GM23338 (cell line): ENCODE data around the gene MTREX. TPM values are rescaled to one million over a fixed set of nuclear protein-coding genes. Genes with fewer than 3 reads are reported as not detected.

ENCODE experiments used
- ATAC-seq: fragments of 200-7000 bp; cut with Tn5 transposase; 3 replicates; pipeline ENCODE4 v1.9.1; 2020
- DNase-seq: peaks from one replicate; pipeline ENCODE4 v3.0.0-alpha.2; 2015; ENCODE audit warnings: low spot score
- H2AFZ ChIP-seq: fragments of 200-600 bp; sonication (generic); 2 replicates; pipeline ENCODE4 v1.8.0; 2016; ENCODE audit warnings: antibody characterized with exemption, mild to moderate bottlenecking, moderate library complexity
- H3F3A ChIP-seq: fragments of 200-600 bp; sonication (generic); replicated peaks from 2 replicates; pipeline ENCODE4 v1.8.0; 2017; ENCODE audit warnings: antibody characterized with exemption, mixed run types, low read depth
- H3K27ac ChIP-seq: fragments of 200-600 bp; sonication (generic); 2 replicates; pipeline ENCODE4 v1.6.1; 2016; ENCODE audit warnings: low read depth
- H3K27me3 ChIP-seq: fragments of 200-600 bp; sonication (generic); 2 replicates; pipeline ENCODE4 v1.8.0; 2016; ENCODE audit warnings: mild to moderate bottlenecking, mixed run types, moderate library complexity; ENCODE audit not compliant: insufficient read depth
- H3K36me3 ChIP-seq: fragments of 200-600 bp; sonication (generic); 2 replicates; pipeline ENCODE4 v1.8.0; 2016; ENCODE audit warnings: mild to moderate bottlenecking; ENCODE audit not compliant: insufficient read depth
- H3K4me1 ChIP-seq: fragments of 200-600 bp; sonication (generic); 2 replicates; pipeline ENCODE4 v1.8.0; 2016; ENCODE audit warnings: mild to moderate bottlenecking, moderate library complexity; ENCODE audit not compliant: insufficient read depth
- H3K4me2 ChIP-seq: fragments of 200-600 bp; sonication (generic); 2 replicates; pipeline ENCODE4 v1.7.1; 2017; ENCODE audit warnings: mixed run types
- H3K4me3 ChIP-seq: fragments of 200-600 bp; sonication (generic); 2 replicates; pipeline ENCODE4 v1.6.1; 2016; ENCODE audit warnings: mixed run types
- H3K79me2 ChIP-seq: fragments of 200-600 bp; sonication (generic); replicated peaks from 2 replicates; pipeline ENCODE4 v1.8.0; 2017; ENCODE audit warnings: mild to moderate bottlenecking; ENCODE audit not compliant: insufficient read depth
- H3K9me2 ChIP-seq: fragments of 200-600 bp; sonication (generic); 2 replicates; pipeline ENCODE4 v1.8.0; 2017; ENCODE audit not compliant: insufficient read depth
- H4K20me1 ChIP-seq: fragments of 200-600 bp; sonication (generic); replicated peaks from 2 replicates; pipeline ENCODE4 v1.8.0; 2017; ENCODE audit warnings: mild to moderate bottlenecking; ENCODE audit not compliant: insufficient read depth
- H3K27ac Mint-ChIP-seq: 2 replicates; pipeline ENCODE4 v1.8.0; 2020; ENCODE audit warnings: inconsistent platforms, mild to moderate bottlenecking, moderate library complexity, mixed read lengths
- H3K27me3 Mint-ChIP-seq: 3 replicates; pipeline ENCODE4 v1.8.0; 2022; ENCODE audit warnings: low read depth, mild to moderate bottlenecking, moderate library complexity, mixed read lengths, inconsistent platforms; ENCODE audit not compliant: insufficient read depth, poor library complexity
- H3K36me3 Mint-ChIP-seq: 3 replicates; pipeline ENCODE4 v1.8.0; 2021; ENCODE audit warnings: low read depth, mild to moderate bottlenecking, inconsistent platforms, moderate library complexity, mixed read lengths
- H3K4me1 Mint-ChIP-seq: 3 replicates; pipeline ENCODE4 v1.8.0; 2020; ENCODE audit warnings: mild to moderate bottlenecking, inconsistent platforms, mixed read lengths
- H3K4me3 Mint-ChIP-seq: 3 replicates; pipeline ENCODE4 v1.8.0; 2021; ENCODE audit warnings: moderate library complexity, mild to moderate bottlenecking, inconsistent platforms, mixed read lengths
- H3K9me3 Mint-ChIP-seq: 3 replicates; pipeline ENCODE4 v1.8.0; 2020; ENCODE audit warnings: moderate library complexity, mild to moderate bottlenecking, inconsistent platforms, mixed read lengths
- CREB1 ChIP-seq: fragments of 250-450 bp; sonication (Bioruptor Pico); IDR thresholded peaks from 2 replicates; pipeline ENCODE4 v1.5.0; 2020; ENCODE audit warnings: low read depth, mild to moderate bottlenecking, moderate library complexity
- CTCF ChIP-seq, 2 experiments: fragments of 200-600 bp in 1 of 2; sonication (generic) in 1 of 2; conservative IDR thresholded peaks; 2 replicates each; pipeline versions ENCODE4 v1.5.1 to v1.6.1; 2016 to 2017; ENCODE audit warnings: antibody characterized with exemption in 2 of 2, low read depth in 2 of 2, mild to moderate bottlenecking in 2 of 2, moderate library complexity in 1 of 2
- ETS1 ChIP-seq: IDR thresholded peaks from 2 replicates; pipeline ENCODE4 v1.6.1; 2016; ENCODE audit warnings: antibody characterized with exemption
- EZH2 ChIP-seq: fragments of 200-600 bp; sonication (generic); IDR thresholded peaks from one replicate; pipeline ENCODE4 v1.8.0; 2017; ENCODE audit warnings: antibody characterized with exemption, mild to moderate bottlenecking, low read depth; ENCODE audit not compliant: unreplicated experiment
- EZH2phosphoT487 ChIP-seq: fragments of 200-600 bp; sonication (generic); IDR thresholded peaks from one replicate; pipeline ENCODE4 v1.8.1; 2018; ENCODE audit warnings: antibody characterized with exemption; ENCODE audit not compliant: unreplicated experiment
- JUNB ChIP-seq: IDR thresholded peaks from one replicate; pipeline ENCODE4 v1.6.1; 2016; ENCODE audit warnings: antibody characterized with exemption; ENCODE audit not compliant: unreplicated experiment
- NANOG ChIP-seq: IDR thresholded peaks from 2 replicates; pipeline ENCODE4 v1.6.1; 2016; ENCODE audit warnings: antibody characterized with exemption, borderline replicate concordance
- POLR2AphosphoS5 ChIP-seq: IDR thresholded peaks from 2 replicates; pipeline ENCODE4 v1.6.1; 2016; ENCODE audit warnings: antibody characterized with exemption, low read depth
- REST ChIP-seq: IDR thresholded peaks from one replicate; pipeline ENCODE4 v1.6.1; 2018; ENCODE audit warnings: antibody characterized with exemption; ENCODE audit not compliant: unreplicated experiment
- STAT1 ChIP-seq: IDR thresholded peaks from one replicate; pipeline ENCODE4 v1.6.1; 2016; ENCODE audit warnings: antibody characterized with exemption; ENCODE audit not compliant: unreplicated experiment
- ZNF114 ChIP-seq: fragments of 250-450 bp; sonication (Bioruptor Pico); IDR thresholded peaks from 2 replicates; pipeline ENCODE4 v1.5.0; 2020; ENCODE audit warnings: mild to moderate bottlenecking, moderate library complexity
- ZNF331 ChIP-seq: fragments of 250-450 bp; sonication (Bioruptor Pico); IDR thresholded peaks from 2 replicates; pipeline ENCODE4 v1.5.0; 2020; ENCODE audit warnings: low read depth, mild to moderate bottlenecking, moderate library complexity
- ZNF462 ChIP-seq: fragments of 250-450 bp; sonication (Bioruptor Pico); IDR thresholded peaks from 2 replicates; pipeline ENCODE4 v1.5.0; 2020; ENCODE audit warnings: mild to moderate bottlenecking, moderate library complexity
- polyA plus RNA-seq: library from polyadenylated mRNA; unstranded; fragments of >200 nt; fragmentation: Nextera tagmentation; extraction: Ambion mirVana; gene quantifications from 2 replicates; pipeline ENCODE4 v1.2.1, GENCODE V29; 2016
- total RNA-seq: library from RNA; depleted of rRNA; stranded (reverse); fragments of >200 nt; shearing (Covaris generic); gene quantifications from 2 replicates; pipeline ENCODE4 v1.2.3, GENCODE V29; 2014

Gene MTREX
- total and polyA plus RNA-seq, 2 experiments from 2014 or later, result 47.5 to 94.9 TPM

GRCh38 chr5:55343107-55343506 lies 35.3 kb downstream of the MTREX start:
- no peak overlapping the region for H3K4me2 ChIP-seq
- Mint-ChIP-seq H3K9me3 (peaks cover 4% of the 10 kb centered on the region; the same call in 2 of the 3 replicates), H3K27me3 (no peaks in the 10 kb centered on the region), H3K4me1 (no peaks in the 10 kb centered on the region), H3K4me3 (no peak overlapping the region), H3K36me3 (peaks cover 55% of the 10 kb centered on the region), H3K27ac (no peak overlapping the region)
- H3K27me3 ChIP-seq, result no peaks in the 10 kb centered on the region
- H3F3A ChIP-seq, result peaks cover 8% of the 10 kb centered on the region
- no peak overlapping the region for H3K4me3 ChIP-seq
- 0 out of 2 replicates have a peak overlapping the region, but pooled peaks have one; percentile 73 for H3K27ac ChIP-seq
- H3K36me3 ChIP-seq, result peaks cover 30% of the 10 kb centered on the region
- no peaks in the 10 kb centered on the region for H3K9me2 ChIP-seq
- H3K4me1 ChIP-seq, result no peaks in the 10 kb centered on the region
- H2AFZ ChIP-seq, result no peak overlapping the region
- ATAC-seq (no peak), DNase-seq (no peak)
- H3K79me2 ChIP-seq, result peaks cover 19% of the 10 kb centered on the region
- TF ChIP-seq ZNF462 (no peak), EZH2 (no peak), POLR2AphosphoS5 (no peak), CTCF (conservative IDR thresholded peaks at IDR 0.05; ENCODE audit: low read depth in 2 of 2) (no peak), CREB1 (CRISPR knock-in tag) (no peak), NANOG (no peak), STAT1 (no peak), REST (no peak), ETS1 (no peak), ZNF114 (CRISPR knock-in tag) (no peak), ZNF331 (CRISPR knock-in tag) (no peak), JUNB (no peak), EZH2phosphoT487 (no peak)
- H4K20me1 ChIP-seq, result no peaks in the 10 kb centered on the region
